NCI-H446 treated with DMSO at 0.1 percent for 48 hours (cell line): ENCODE results near the gene FOSL2.
A peak's percentile ranks its signal among the peaks of the same experiment; 100 is the strongest.

ENCODE experiments used
- DNase-seq: peaks from one replicate; lab custom pipeline; 2025; lab: John Stamatoyannopoulos, UW

FOSL2 gene

GRCh38 chr2:28395334-28396061 is 2.8 kb downstream of the FOSL2 start:
- DNase-seq: peak; percentile 70

DNA sequence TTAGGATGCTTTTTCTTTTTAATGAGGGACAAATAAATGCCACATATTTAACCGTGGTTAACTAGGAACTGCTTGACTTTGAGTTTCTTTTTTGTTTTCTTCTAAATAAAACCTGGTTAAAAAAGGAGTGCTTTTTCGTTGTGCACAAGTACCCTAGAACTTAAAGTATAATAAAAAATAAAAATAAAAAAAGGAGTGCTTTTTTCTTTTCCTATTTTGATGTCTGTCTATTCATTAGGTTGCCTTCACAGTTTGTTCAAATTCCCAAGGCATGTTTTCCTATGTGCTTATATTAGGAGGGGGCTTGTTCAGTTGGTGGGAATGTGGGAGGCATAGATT is 4.4 kb downstream of the FOSL2 start:
- DNase-seq: no peak

- no peak for DNase-seq
Measured at GRCh38 chr2:28398101-28398834, 5.6 kb downstream of the FOSL2 start.

- no peak for DNase-seq
Measured at GRCh38 chr2:28399289-28399688, 6.6 kb downstream of the FOSL2 start.

- DNase-seq: no peak
Measured at GRCh38 chr2:28399956-28400355, 7.3 kb downstream of the FOSL2 start.

DNA sequence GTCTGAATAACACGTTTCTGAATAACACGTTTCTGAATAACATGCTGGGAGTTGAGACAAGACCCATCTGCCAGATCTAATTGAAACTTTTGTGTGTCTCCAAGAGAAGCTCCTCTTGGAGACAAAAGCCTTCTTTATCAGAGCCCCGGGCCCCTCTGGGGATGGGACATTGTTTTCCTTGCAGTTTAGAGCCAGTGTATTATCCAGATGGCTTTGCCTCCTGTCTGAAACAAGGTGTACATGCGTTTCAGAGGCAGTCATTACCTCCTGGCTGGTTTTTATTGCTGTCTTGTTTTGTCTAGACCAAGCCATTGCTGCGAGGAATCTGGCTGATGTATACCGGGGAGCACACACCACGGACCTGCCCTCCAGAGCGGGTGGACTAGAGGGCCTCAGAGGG is 7.8 kb downstream of the FOSL2 start:
- no peak for DNase-seq

- no peak for DNase-seq
Measured at GRCh38 chr2:28400921-28401320, 8.3 kb downstream of the FOSL2 start.

DNA sequence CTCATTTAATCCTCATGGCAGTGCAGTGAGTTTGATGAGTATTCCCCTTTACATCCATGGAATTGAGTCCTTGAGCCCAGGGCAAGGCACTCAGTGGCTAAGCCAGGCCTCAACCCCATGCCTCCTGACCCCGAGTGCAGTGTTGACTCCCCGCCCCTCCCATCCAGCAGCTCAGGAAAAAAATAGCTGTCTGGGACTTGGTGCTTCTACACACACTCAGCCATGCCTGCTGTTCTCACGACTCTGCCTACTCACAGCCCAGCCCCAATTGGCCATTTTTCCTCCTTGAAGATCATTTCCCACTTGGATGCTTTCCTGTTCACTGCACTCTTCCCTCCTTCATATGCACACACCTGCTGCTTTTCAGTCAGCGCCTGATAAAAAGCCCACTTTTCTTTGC is 8.8 kb downstream of the FOSL2 start:
- DNase-seq: no peak

DNA sequence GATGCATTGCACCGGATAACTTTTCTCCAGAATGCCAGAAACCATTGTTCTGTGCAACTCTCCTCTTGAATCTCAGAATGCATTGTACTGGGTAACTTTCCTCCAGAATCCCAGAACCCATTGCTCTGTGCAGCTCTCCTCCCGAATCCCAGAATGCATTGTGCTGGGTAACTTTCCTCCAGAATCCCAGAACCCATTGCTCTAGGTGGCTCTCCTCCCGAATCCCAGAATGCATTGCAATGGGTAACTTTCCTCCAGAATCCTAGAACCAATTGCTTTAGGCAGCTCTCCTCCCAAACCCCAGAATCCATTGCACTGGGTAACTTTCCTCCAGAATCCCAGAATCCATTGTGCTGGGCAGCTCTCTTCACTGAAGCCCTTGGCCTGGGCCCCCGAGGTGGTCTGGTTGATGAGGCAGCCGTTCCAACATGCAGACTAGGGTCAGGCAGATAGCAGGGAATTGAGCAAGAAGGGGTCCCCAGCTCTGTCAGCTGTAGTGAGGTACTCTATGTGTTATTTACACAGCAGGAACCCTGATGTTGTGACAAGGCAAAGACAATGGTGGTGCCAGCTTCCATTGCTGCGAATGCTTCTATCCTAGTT is 9.4 kb downstream of the FOSL2 start:
- no peak for DNase-seq

DNA sequence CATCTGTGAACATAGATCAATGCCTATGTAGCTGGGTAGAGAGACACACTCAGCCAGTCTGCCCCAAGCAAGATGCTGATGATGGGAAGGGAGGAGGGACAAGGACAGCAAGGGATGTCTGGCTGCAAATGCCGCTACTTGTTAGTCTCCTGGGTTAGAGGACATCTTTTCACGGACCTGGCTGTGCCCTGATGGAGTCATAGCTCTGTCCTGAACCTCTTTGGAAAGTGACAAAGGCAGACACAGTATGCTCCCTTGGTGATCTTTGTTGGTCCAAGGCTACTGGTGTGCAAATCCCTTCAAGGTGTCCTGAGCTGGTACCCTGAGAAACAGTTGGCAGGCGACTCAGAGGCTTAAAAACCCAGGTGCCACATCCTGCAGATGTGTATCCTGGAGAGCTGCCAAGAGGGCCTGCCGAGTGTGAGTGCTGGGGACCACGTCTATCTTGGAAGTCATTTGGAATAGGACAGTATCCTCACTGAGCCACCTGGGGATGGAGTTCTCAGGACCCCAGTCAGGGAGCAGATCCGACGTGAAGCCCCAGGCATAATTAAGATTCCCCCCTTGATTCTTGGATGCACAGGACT is 10.8 kb downstream of the FOSL2 start:
- DNase-seq: no peak

DNA sequence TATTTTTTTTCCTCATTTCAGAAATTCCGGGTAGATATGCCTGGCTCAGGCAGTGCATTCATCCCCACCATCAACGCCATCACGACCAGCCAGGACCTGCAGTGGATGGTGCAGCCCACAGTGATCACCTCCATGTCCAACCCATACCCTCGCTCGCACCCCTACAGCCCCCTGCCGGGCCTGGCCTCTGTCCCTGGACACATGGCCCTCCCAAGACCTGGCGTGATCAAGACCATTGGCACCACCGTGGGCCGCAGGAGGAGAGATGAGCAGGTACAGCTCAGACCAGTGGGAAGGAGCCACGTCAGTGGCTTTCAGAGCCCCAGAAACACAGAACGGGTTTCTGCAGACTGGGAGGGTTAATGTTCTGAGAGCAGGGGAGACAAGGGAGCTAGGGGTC is 11.4 kb downstream of the FOSL2 start:
- no peak for DNase-seq

- DNase-seq: no peak
Measured at GRCh38 chr2:28405537-28405936, 12.9 kb downstream of the FOSL2 start.

DNA sequence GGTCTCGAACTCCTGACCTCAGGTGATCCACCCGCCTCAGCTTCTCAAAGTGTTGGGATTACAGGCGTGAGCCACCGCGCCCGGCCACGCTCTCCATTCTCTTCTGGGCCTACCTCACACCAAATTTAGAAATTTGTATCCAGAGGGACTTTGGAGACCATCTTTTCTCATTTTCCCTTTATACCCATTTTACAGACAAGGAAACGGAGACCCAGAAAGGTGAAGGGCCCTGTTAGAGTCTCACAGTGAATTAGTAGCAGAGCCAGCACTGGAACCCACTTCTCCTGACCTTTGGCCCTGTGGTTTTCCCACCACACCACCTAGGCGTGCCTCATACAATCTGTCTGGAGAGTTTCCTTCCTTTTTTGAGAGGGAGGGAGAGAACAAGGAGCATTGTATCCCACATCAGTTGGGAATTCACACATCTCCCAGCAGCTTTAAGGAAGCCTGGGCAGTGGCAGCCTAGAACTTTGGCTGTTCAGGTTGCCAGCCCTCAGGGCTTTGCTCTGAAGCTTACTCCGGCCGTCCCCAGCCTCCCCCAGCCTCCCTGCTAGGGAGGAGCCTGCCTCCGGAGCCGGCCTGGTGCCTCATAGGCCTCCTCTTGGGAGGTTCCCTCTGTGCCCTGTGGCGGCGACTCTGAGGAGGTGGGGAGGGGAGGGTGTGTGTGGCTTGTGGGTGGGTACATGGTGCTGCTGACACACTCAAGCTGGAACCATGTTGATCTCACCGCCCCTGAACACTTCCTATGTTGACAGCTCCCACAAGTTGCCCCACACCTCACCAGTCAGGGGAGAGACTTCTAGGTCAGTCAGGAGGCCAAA is 13.8 kb downstream of the FOSL2 start:
- no peak for DNase-seq

GRCh38 chr2:28407131-28407975 is 14.7 kb downstream of the FOSL2 start:
- DNase-seq: no peak

- DNase-seq: no peak
Measured at GRCh38 chr2:28407976-28408690, 15.5 kb downstream of the FOSL2 start.

GRCh38 chr2:28408764-28409599 is 16.3 kb downstream of the FOSL2 start:
- DNase-seq: no peak

DNA sequence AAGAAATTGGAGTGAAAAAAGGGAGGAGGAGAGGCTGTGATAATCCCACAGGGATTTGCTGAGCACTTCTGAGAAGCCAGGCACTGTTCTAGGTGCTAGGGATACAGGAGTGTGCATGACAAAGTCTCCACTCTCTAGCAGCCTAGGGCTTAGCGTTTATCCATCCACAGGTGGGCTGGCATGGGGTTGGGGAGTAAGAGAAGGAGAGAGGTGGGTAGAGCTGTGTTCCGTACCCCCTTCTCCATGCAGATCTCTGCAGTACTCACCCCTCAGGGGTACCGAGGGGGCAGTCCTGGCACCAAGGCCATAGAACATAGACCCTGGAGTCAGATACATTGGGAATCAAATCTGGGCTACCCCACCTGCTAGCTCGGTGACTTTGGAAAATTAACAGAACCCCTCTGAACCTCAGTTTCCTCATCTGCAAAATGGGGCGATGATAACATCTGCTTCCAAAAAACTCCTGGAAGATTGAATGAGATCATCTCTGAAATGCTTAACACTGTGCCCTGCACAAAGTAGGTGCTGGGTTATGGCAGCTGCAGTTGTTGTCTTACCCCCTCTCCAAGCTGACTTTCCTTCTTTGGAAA is 18.6 kb downstream of the FOSL2 start:
- DNase-seq: no peak

- no peak for DNase-seq
Measured at GRCh38 chr2:28411956-28412609, 19.4 kb downstream of the FOSL2 start.
